ENCODE measurements around the gene EIF5B.
"Not testable (repeated sequence)": the region's sequence is repeated elsewhere in the genome, so short reads cannot be mapped to it uniquely, and the experiment has no call there.

Gene EIF5B

GRCh38 chr2:99337113-99338028 is at the start of gene EIF5B:
TSS of gene EIF5B (plus strand) at chr2:99337389. CDS start at chr2:99337555, 166 bp downstream.
- DNase-seq (ENCODE audit: low read depth, low spot score), result peak; percentile 83

GRCh38 chr2:99297994-99298393 is 39.2 kb upstream of the EIF5B start:
- no peak for DNase-seq (ENCODE audit: low read depth, low spot score)

- DNase-seq (ENCODE audit: low read depth, low spot score), result no peak
Measured at GRCh38 chr2:99299580-99299979, 37.6 kb upstream of the EIF5B start.

GRCh38 chr2:99301097-99301496 is 36.1 kb upstream of the EIF5B start, which contains the start of gene LYG1:
TSS of gene LYG1 (minus strand) at chr2:99301197. CDS start at chr2:99295670, 5,527 bp downstream.
- not testable (repeated sequence) for DNase-seq (ENCODE audit: low read depth, low spot score)

- DNase-seq (ENCODE audit: low read depth, low spot score), result no peak
Measured at GRCh38 chr2:99317161-99317872, 19.9 kb upstream of the EIF5B start.

- not testable (repeated sequence) for DNase-seq (ENCODE audit: low read depth, low spot score)
Measured at GRCh38 chr2:99317873-99318200, 19.4 kb upstream of the EIF5B start.

- no peak for DNase-seq (ENCODE audit: low read depth, low spot score)
Measured at GRCh38 chr2:99325384-99325783, 11.8 kb upstream of the EIF5B start.

GRCh38 chr2:99335911-99336803 is 1.0 kb upstream of the EIF5B start, which contains the start of gene TXNDC9:
TSS of gene TXNDC9 (minus strand) at chr2:99336333. CDS start at chr2:99333210, 3,123 bp downstream.
- peak; percentile 96 for DNase-seq (ENCODE audit: low read depth, low spot score)

GRCh38 chr2:99336804-99337112 is 431 bp upstream of the EIF5B start:
- no peak for DNase-seq (ENCODE audit: low read depth, low spot score)

- no peak for DNase-seq (ENCODE audit: low read depth, low spot score)
Measured at GRCh38 chr2:99338029-99338585, 918 bp downstream of the EIF5B start.

GRCh38 chr2:99340669-99341236 is 3.6 kb downstream of the EIF5B start:
- DNase-seq (ENCODE audit: low read depth, low spot score), result no peak

- DNase-seq (ENCODE audit: low read depth, low spot score), result no peak
Measured at GRCh38 chr2:99342536-99342935, 5.3 kb downstream of the EIF5B start.

GRCh38 chr2:99345446-99345845 is 8.3 kb downstream of the EIF5B start:
- not testable (repeated sequence) for DNase-seq (ENCODE audit: low read depth, low spot score)

- no peak for DNase-seq (ENCODE audit: low read depth, low spot score)
Measured at GRCh38 chr2:99346218-99346617, 9.0 kb downstream of the EIF5B start.

- no peak for DNase-seq (ENCODE audit: low read depth, low spot score)
Measured at GRCh38 chr2:99348173-99348572, 11.0 kb downstream of the EIF5B start.

- no peak for DNase-seq (ENCODE audit: low read depth, low spot score)
Measured at GRCh38 chr2:99350194-99350593, 13.0 kb downstream of the EIF5B start.

- no peak for DNase-seq (ENCODE audit: low read depth, low spot score)
Measured at GRCh38 chr2:99354070-99354469, 16.9 kb downstream of the EIF5B start.

GRCh38 chr2:99354825-99355224 is 17.6 kb downstream of the EIF5B start:
- not testable (repeated sequence) for DNase-seq (ENCODE audit: low read depth, low spot score)

GRCh38 chr2:99356853-99357252 is 19.7 kb downstream of the EIF5B start:
- DNase-seq (ENCODE audit: low read depth, low spot score), result no peak

- DNase-seq (ENCODE audit: low read depth, low spot score), result no peak
Measured at GRCh38 chr2:99365661-99366060, 28.5 kb downstream of the EIF5B start.

GRCh38 chr2:99368854-99369253 is 31.7 kb downstream of the EIF5B start:
- not testable (repeated sequence) for DNase-seq (ENCODE audit: low read depth, low spot score)
